K562 (cell line): Measurements from ENCODE around the gene AHCYL2. TPM values are rescaled to one million over a fixed set of nuclear protein-coding genes. Genes with fewer than 3 reads are reported as not detected.

ENCODE experiments used
- BRF1 ChIP-seq: IDR thresholded peaks from 3 replicates; pipeline ENCODE4 v1.6.1; 2011; ENCODE audit warnings: borderline replicate concordance, mild to moderate bottlenecking; ENCODE audit not compliant: insufficient read length; ENCODE audit errors: extremely low read depth
- CEBPZ ChIP-seq: fragments of 150-350 bp; IDR thresholded peaks from 2 replicates; pipeline ENCODE4 v1.6.1; 2014; ENCODE audit warnings: low read depth, mild to moderate bottlenecking, low read length, borderline replicate concordance
- CTCF ChIP-seq, 3 experiments: IDR thresholded peaks in 2 of 3; conservative IDR thresholded peaks in 1 of 3; 2 replicates each; pipeline ENCODE4 v1.5.1; 2011 to 2012; ENCODE audit warnings: low read length in 3 of 3, mild to moderate bottlenecking in 3 of 3, control low read depth in 2 of 3, improper control_type of control experiment in 1 of 3, inconsistent platforms in 1 of 3, low read depth in 1 of 3, mixed read lengths in 1 of 3, moderate library complexity in 1 of 3; ENCODE audit not compliant: insufficient read depth in 2 of 3
- EWSR1 ChIP-seq: fragments of 450-650 bp; IDR thresholded peaks from 2 replicates; pipeline ENCODE4 v1.6.1; 2018; ENCODE audit warnings: borderline replicate concordance, mild to moderate bottlenecking, low read depth, moderate library complexity; ENCODE audit not compliant: partially characterized antibody
- HDAC1 ChIP-seq, 2 experiments: fragments of 450-650 bp; IDR thresholded peaks; 2 replicates each; pipeline ENCODE4 v1.6.1; 2016 to 2017; ENCODE audit warnings: inconsistent platforms in 1 of 2, mild to moderate bottlenecking in 1 of 2, moderate library complexity in 1 of 2
- JUN ChIP-seq, 2 experiments: sonication (generic) in 1 of 2; formaldehyde crosslinking in 1 of 2; IDR thresholded peaks; 2 replicates each; pipeline versions ENCODE4 v1.6.1 to v1.8.0; 2012 to 2022; ENCODE audit warnings: borderline replicate concordance in 2 of 2, mild to moderate bottlenecking in 2 of 2, improper control_type of control experiment in 1 of 2, low read depth in 1 of 2, low read length in 1 of 2, missing genetic modification reagents in 1 of 2
- JUNB ChIP-seq: fragments of 450-650 bp; formaldehyde crosslinking; conservative IDR thresholded peaks from 2 replicates; pipeline ENCODE4 v1.4.0; 2020; ENCODE audit warnings: mild to moderate bottlenecking
- KLF16 ChIP-seq: IDR thresholded peaks from 2 replicates; pipeline ENCODE4 v1.6.1; 2016; ENCODE audit warnings: antibody characterized with exemption
- PHF8 ChIP-seq: fragments of 200-600 bp; sonication (generic); IDR thresholded peaks from 2 replicates; pipeline ENCODE4 v1.6.1; 2012; ENCODE audit warnings: mixed run types, mild to moderate bottlenecking, inconsistent platforms, low read length, moderate library complexity, borderline replicate concordance
- RFX1 ChIP-seq: fragments of 450-650 bp; IDR thresholded peaks from 2 replicates; pipeline ENCODE4 v1.6.1; 2016; ENCODE audit warnings: mild to moderate bottlenecking, moderate library complexity
- TFE3 ChIP-seq: fragments of 450-650 bp; formaldehyde crosslinking; IDR thresholded peaks from 2 replicates; pipeline ENCODE4 v1.4.0; 2020; ENCODE audit warnings: mild to moderate bottlenecking, mixed read lengths
- USF2 ChIP-seq: sonication (generic); formaldehyde crosslinking; IDR thresholded peaks from 2 replicates; pipeline ENCODE4 v1.5.0; 2020; ENCODE audit warnings: missing genetic modification reagents
- ZNF23 ChIP-seq: fragments of 250-450 bp; sonication (Bioruptor Pico); IDR thresholded peaks from 2 replicates; pipeline ENCODE4 v1.4.0; 2020; ENCODE audit warnings: mild to moderate bottlenecking
- ZNF444 ChIP-seq: fragments of 250-450 bp; sonication (Bioruptor Pico); IDR thresholded peaks from 2 replicates; pipeline ENCODE4 v1.4.0; 2020; ENCODE audit warnings: mild to moderate bottlenecking, moderate library complexity
- ZNF655 ChIP-seq: fragments of 250-450 bp; sonication (Bioruptor Pico); IDR thresholded peaks from 2 replicates; pipeline ENCODE4 v1.5.0; 2021
- ZSCAN32 ChIP-seq: fragments of 450-650 bp; formaldehyde crosslinking; IDR thresholded peaks from 2 replicates; pipeline ENCODE4 v1.4.0; 2020; ENCODE audit warnings: mild to moderate bottlenecking, moderate library complexity
- polyA plus RNA-seq, 8 experiments: library from polyadenylated mRNA; depleted of rRNA in 4 of 8; stranded (reverse) in 5 of 8; unstranded in 3 of 8; fragments of >200 nt; fragmentation: Nextera tagmentation in 2 of 8; fragmentation: Illumina TruSeq in 1 of 8; extraction: Ambion mirVana in 2 of 8; extraction: Trizol in 1 of 8; gene quantifications; 2 replicates each; pipeline versions ENCODE4 v1.2.1 to v1.2.3, GENCODE V29; 2011 to 2014; ENCODE audit warnings: inconsistent platforms in 1 of 8, missing spikeins in 1 of 8
- total RNA-seq, 7 experiments: library from RNA; depleted of rRNA in 6 of 7; stranded (reverse); fragments of >200 nt in 6 of 7; fragmentation: Illumina TruSeq in 2 of 7; extraction: Trizol in 2 of 7; gene quantifications; 2 replicates each; pipeline versions ENCODE4 v1.2.1 to v1.2.3, GENCODE V29; 2011 to 2021; ENCODE audit warnings: low replicate concordance in 1 of 7

AHCYL2 gene
- total and polyA plus RNA-seq, 9 of the 15 experiments (the other 6 are each of a cell fraction or from before 2014, with no cell fraction given) = 0.93 to 10.5 (median 5.2) TPM

- TF ChIP-seq JUN (IDR thresholded peaks at IDR 0.05; ENCODE audit: borderline replicate concordance, low read depth, low read length) (peak; percentile 83; the same call in 1 of the 2 replicates), JUN (CRISPR knock-in tag; IDR thresholded peaks at IDR 0.05; ENCODE audit: borderline replicate concordance) (0 out of 2 replicates have a peak, but pooled peaks have one; percentile 12), ZNF655 (CRISPR knock-in tag) (no peak), PHF8 (no peak), BRF1 (no peak), ZNF444 (CRISPR knock-in tag) (no peak), HDAC1 (IDR thresholded peaks at IDR 0.05) (peak in 1 of 2 experiments; percentile 83; a peak in 3 of 4 replicates), TFE3 (CRISPR knock-in tag) (peak; percentile 35; the same call in 1 of the 2 replicates), CTCF (IDR thresholded peaks at IDR 0.05 in 2 of 3, conservative IDR thresholded peaks at IDR 0.05 in 1 of 3; ENCODE audit: insufficient read depth in 2 of 3, low read depth in 1 of 3, low read length in 3 of 3) (peak in 1 of 3 experiments; percentile 2; a peak in 1 of 6 replicates), RFX1 (0 out of 2 replicates have a peak, but pooled peaks have one; percentile 15), ZSCAN32 (no peak), ZNF23 (no peak), JUNB (CRISPR knock-in tag) (peak; percentile 74), USF2 (peak; percentile 80), EWSR1 (no peak), CEBPZ (no peak), KLF16 (peak; percentile 91)
These were observed 214.2 kb downstream of the AHCYL2 start (continued) for GRCh38 chr7:129438839-129439651.
